Measurements from ENCODE around the gene NSUN3.

NSUN3 gene

DNA sequence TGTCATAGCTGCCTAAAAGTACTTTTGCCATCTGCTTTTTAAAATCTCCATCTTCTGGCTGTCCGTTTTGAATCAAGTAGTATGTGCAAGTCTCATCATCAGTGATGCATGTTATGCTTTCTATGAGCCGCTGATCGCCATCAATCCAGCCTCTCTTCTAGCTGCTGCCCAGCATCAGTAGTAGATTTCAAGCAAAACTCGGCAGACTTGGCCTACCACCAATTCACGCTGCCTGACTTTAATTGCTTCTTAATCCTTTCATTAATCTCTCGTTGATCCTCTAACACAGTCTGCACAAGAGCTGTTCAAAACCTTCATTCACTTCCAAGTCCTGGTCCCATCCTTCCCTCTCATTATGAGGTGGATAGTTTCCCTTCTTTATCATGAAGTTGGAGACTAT lies 104.9 kb downstream of the NSUN3 start:
- H3K4me3 ChIP-seq (ENCODE audit: insufficient read depth, low read length, poor library complexity, severe bottlenecking), result no peak overlapping the region
- no peak for TF ChIP-seq CTCF (IDR thresholded peaks at IDR 0.05; ENCODE audit: insufficient read depth, low read length, poor library complexity, severe bottlenecking)
- no peak for TF ChIP-seq EZH2phosphoT487 (conservative IDR thresholded peaks at IDR 0.05; ENCODE audit: low read length)
- no peak overlapping the region for H3K4me2 ChIP-seq (ENCODE audit: low read depth, low read length, poor library complexity, severe bottlenecking)
- no peaks in the 10 kb centered on the region for H3K79me2 ChIP-seq (ENCODE audit: insufficient read depth, low read length)
- H3K9me3 ChIP-seq (ENCODE audit: insufficient read depth, low read length), result no peaks in the 10 kb centered on the region
- no peak overlapping the region for H3K27ac ChIP-seq (ENCODE audit: low read depth, low read length)
- no peaks in the 10 kb centered on the region for H3F3A ChIP-seq (ENCODE audit: insufficient read depth)
- H2AFZ ChIP-seq (ENCODE audit: low read depth, low read length, severe bottlenecking), result no peak overlapping the region
- no peak overlapping the region for H3K9ac ChIP-seq (ENCODE audit: low read length)
- no peaks in the 10 kb centered on the region for H3K27me3 ChIP-seq (ENCODE audit: low read length)
- H3K36me3 ChIP-seq (ENCODE audit: low read length), result no peaks in the 10 kb centered on the region
- no peaks in the 10 kb centered on the region for H4K20me1 ChIP-seq (ENCODE audit: low read depth, low read length)
- no peaks in the 10 kb centered on the region; the same call in 1 of the 2 replicates for H3K9me2 ChIP-seq (replicated peaks; ENCODE audit: insufficient read depth, low read length)

DNA sequence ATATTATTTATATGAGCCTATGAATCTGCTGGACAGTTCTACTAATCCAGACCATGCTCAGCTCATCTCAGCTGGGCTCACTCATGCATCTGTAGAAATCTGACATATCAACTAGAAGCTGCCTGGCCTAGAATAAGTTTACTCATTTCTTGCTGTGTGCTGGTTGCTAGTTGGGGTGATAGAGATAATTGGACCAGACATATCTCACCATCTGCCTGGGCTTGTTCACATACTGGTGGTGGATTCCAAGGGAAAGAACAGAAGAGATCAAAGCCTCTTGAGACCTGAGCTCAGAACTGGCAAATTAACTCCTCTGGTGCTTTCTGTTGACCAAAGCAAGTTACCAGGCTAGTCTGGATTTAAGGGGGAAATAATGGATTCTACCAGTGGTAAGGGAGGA lies 109.1 kb downstream of the NSUN3 start:
- no peak overlapping the region for H3K9ac ChIP-seq (ENCODE audit: low read length)
- no peaks in the 10 kb centered on the region for H4K20me1 ChIP-seq (ENCODE audit: low read depth, low read length)
- H3K79me2 ChIP-seq (ENCODE audit: insufficient read depth, low read length), result no peaks in the 10 kb centered on the region
- no peak overlapping the region for H3K4me3 ChIP-seq (ENCODE audit: insufficient read depth, low read length, poor library complexity, severe bottlenecking)
- H3K36me3 ChIP-seq (ENCODE audit: low read length), result no peaks in the 10 kb centered on the region
- no peak overlapping the region for H2AFZ ChIP-seq (ENCODE audit: low read depth, low read length, severe bottlenecking)
- no peaks in the 10 kb centered on the region; the same call in 1 of the 2 replicates for H3K9me2 ChIP-seq (replicated peaks; ENCODE audit: insufficient read depth, low read length)
- no peaks in the 10 kb centered on the region for H3K9me3 ChIP-seq (ENCODE audit: insufficient read depth, low read length)
- no peak overlapping the region for H3K27ac ChIP-seq (ENCODE audit: low read depth, low read length)
- H3F3A ChIP-seq (ENCODE audit: insufficient read depth), result no peaks in the 10 kb centered on the region
- no peak overlapping the region for H3K4me2 ChIP-seq (ENCODE audit: low read depth, low read length, poor library complexity, severe bottlenecking)
- no peaks in the 10 kb centered on the region for H3K27me3 ChIP-seq (ENCODE audit: low read length)
- no peak for TF ChIP-seq CTCF (IDR thresholded peaks at IDR 0.05; ENCODE audit: insufficient read depth, low read length, poor library complexity, severe bottlenecking)

GRCh38 chr3:94172695-94173310 lies 109.9 kb downstream of the NSUN3 start:
- no peak overlapping the region for H3K4me2 ChIP-seq (ENCODE audit: low read depth, low read length, poor library complexity, severe bottlenecking)
- no peaks in the 10 kb centered on the region for H3K9me3 ChIP-seq (ENCODE audit: insufficient read depth, low read length)
- no peaks in the 10 kb centered on the region for H3K79me2 ChIP-seq (ENCODE audit: insufficient read depth, low read length)
- no peaks in the 10 kb centered on the region for H4K20me1 ChIP-seq (ENCODE audit: low read depth, low read length)
- H3K36me3 ChIP-seq (ENCODE audit: low read length), result no peaks in the 10 kb centered on the region
- no peaks in the 10 kb centered on the region; the same call in 1 of the 2 replicates for H3K9me2 ChIP-seq (replicated peaks; ENCODE audit: insufficient read depth, low read length)
- H3K9ac ChIP-seq (ENCODE audit: low read length), result no peak overlapping the region
- no peak overlapping the region for H3K4me3 ChIP-seq (ENCODE audit: insufficient read depth, low read length, poor library complexity, severe bottlenecking)
- no peak overlapping the region for H3K27ac ChIP-seq (ENCODE audit: low read depth, low read length)
- H3F3A ChIP-seq (ENCODE audit: insufficient read depth), result no peaks in the 10 kb centered on the region
- no peaks in the 10 kb centered on the region for H3K27me3 ChIP-seq (ENCODE audit: low read length)
- no peak overlapping the region for H2AFZ ChIP-seq (ENCODE audit: low read depth, low read length, severe bottlenecking)
- no peak for TF ChIP-seq CTCF (IDR thresholded peaks at IDR 0.05; ENCODE audit: insufficient read depth, low read length, poor library complexity, severe bottlenecking)
- no peak for TF ChIP-seq EZH2phosphoT487 (conservative IDR thresholded peaks at IDR 0.05; ENCODE audit: low read length)
